Osteoblast (primary cell): ENCODE measurements around the gene IL7R. TPM values are rescaled to one million over a fixed set of nuclear protein-coding genes. Genes with fewer than 3 reads are reported as not detected.

ENCODE experiments used
- DNase-seq: peaks from one replicate; pipeline ENCODE4 v3.0.0; 2011; ENCODE audit warnings: low spot score, mixed read lengths; ENCODE audit not compliant: insufficient read length; ENCODE audit errors: missing footprints
- H2AFZ ChIP-seq: 2 replicates; pipeline ENCODE4 v1.6.0; 2011; ENCODE audit warnings: mild to moderate bottlenecking, low read length
- H3K27ac ChIP-seq: 2 replicates; pipeline ENCODE4 v1.5.1; 2011; ENCODE audit warnings: mild to moderate bottlenecking, low read depth, low read length, moderate library complexity
- H3K27me3 ChIP-seq: 2 replicates; pipeline ENCODE4 v1.6.0; 2012; ENCODE audit warnings: mild to moderate bottlenecking, control low read depth, inconsistent platforms, low read length, moderate library complexity; ENCODE audit not compliant: insufficient read depth
- H3K36me3 ChIP-seq: 2 replicates; pipeline ENCODE4 v1.5.1; 2011; ENCODE audit warnings: mild to moderate bottlenecking, low read length, control low read depth, moderate library complexity; ENCODE audit not compliant: insufficient read depth
- H3K4me1 ChIP-seq: 2 replicates; pipeline ENCODE4 v1.5.1; 2011; ENCODE audit warnings: mild to moderate bottlenecking, low read length, control low read depth, moderate library complexity; ENCODE audit not compliant: insufficient read depth
- H3K4me2 ChIP-seq: 2 replicates; pipeline ENCODE4 v1.6.0; 2011; ENCODE audit warnings: mild to moderate bottlenecking, low read length; ENCODE audit not compliant: insufficient read depth
- H3K4me3 ChIP-seq: fragments of 200-600 bp; sonication (generic); 3 replicates; pipeline ENCODE4 v1.5.1; 2012; ENCODE audit warnings: mild to moderate bottlenecking, low read length, inconsistent platforms; ENCODE audit not compliant: insufficient read depth
- H3K79me2 ChIP-seq: 2 replicates; pipeline ENCODE4 v1.6.0; 2012; ENCODE audit warnings: mild to moderate bottlenecking, low read length, control low read depth, inconsistent platforms; ENCODE audit not compliant: insufficient read depth
- H3K9me3 ChIP-seq: 2 replicates; pipeline ENCODE4 v1.5.1; 2011; ENCODE audit warnings: low read depth, low read length, control low read depth
- H4K20me1 ChIP-seq: 2 replicates; pipeline ENCODE4 v1.6.0; 2012; ENCODE audit warnings: mild to moderate bottlenecking, low read length, control low read depth; ENCODE audit not compliant: insufficient read depth
- CTCF ChIP-seq: IDR thresholded peaks from 2 replicates; pipeline ENCODE4 v1.5.1; 2011; ENCODE audit warnings: mild to moderate bottlenecking, low read depth, low read length, moderate library complexity; ENCODE audit errors: extremely low read depth
- small RNA-seq: library from RNA; depleted of rRNA; stranded (forward); fragments of <200 nt; gene quantifications from one replicate; pipeline ENCODE3, GENCODE V24; 2012
- total RNA-seq: library from RNA; depleted of rRNA; stranded (reverse); fragments of >200 nt; gene quantifications from 2 replicates; pipeline ENCODE4 v1.2.3, GENCODE V29; 2012

IL7R gene
- total RNA-seq, 1 donor, result 2.2 TPM

DNA sequence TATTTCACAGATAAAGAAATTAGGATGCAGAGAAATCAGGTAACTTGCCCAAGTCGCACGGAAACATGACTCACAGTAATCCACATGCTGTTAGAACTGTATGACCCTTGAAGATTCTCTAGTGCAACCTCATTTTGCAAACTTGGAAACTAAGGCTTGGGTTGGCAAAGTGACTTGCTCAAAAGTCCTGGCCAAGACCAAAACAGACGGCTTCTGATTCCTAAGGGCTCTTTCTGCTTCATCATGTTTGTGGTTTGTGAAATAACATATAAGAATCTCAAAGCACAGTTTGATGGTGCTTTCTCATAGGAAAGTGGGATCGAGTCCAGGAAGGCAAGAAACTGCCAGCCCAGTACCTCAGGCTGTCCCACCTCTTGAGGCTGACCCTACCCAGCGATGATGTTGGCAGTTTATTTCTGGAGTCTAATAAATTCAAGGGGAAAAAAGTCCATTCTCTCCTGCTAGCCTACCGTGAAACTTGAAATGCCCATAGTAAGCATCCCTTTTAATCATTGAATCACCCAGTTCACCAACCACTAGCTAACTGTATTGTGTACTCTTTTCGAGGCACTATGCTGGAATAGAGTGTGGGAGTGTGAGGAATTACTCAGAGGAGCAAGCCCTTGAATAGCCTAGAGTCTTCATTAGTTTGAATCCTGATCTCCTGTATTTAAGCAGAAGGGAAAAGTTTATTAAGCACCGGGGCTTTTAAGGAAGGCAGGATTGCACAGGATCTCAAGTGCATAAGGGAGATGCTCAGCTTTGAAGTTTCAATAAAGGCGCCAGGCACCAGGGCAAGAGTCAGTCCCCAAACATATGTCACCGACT lies 67.6 kb downstream of the IL7R start:
- Histone ChIP-seq H3K27ac (peak overlapping the region; percentile 82), H3K79me2 (no peaks in the 10 kb centered on the region), H3K27me3 (peaks cover 14% of the 10 kb centered on the region), H4K20me1 (no peaks in the 10 kb centered on the region), H3K4me2 (peak overlapping the region; percentile 89), H3K4me3 (peak overlapping the region; percentile 63), H3K9me3 (no peaks in the 10 kb centered on the region), H3K4me1 (peaks cover 30% of the 10 kb centered on the region), H3K36me3 (no peaks in the 10 kb centered on the region), H2AFZ (peak overlapping the region; percentile 90)
- peak; percentile 86 for DNase-seq
- TF ChIP-seq CTCF, result no peak

DNA sequence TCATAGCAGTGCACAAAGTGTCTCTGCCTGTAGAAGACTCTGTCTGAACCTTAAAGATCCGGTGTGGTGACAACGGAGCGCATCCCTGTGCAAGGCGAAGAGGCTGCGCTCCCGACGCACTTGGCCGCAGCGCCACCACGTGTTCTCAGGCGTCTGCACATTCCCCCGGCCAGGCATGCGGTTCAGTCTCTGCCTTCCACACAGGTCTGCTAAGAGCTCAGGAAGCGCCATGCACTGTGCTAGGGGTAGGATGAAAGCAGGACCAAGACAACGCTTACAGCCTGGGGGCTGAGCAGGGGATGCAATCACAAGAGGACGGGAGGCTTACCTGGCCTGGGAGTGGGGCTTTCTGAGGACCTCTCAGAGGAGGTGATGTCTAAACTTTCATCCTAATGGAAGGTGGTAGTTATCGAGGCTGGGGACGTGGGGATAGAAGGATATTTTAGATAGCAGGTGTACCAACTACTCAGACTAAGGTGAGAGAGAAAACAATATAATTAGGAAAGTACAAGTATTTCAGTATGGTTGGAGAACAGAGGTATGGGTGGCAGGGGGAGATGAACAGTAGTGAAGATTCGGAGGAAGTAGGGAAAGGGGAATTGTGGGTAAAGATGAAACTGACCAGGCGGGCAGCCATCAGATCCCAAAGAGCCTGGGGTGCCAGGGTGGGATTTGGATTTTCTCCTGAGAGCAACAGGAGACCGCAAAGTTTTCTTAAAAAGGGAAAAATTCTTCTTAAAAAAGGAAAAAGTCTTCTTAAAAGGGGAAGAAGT lies 68.4 kb downstream of the IL7R start:
- TF ChIP-seq CTCF, result peak; percentile 79
- Histone ChIP-seq H3K4me1 (peaks cover 25% of the 10 kb centered on the region), H3K27me3 (peaks cover 14% of the 10 kb centered on the region), H3K9me3 (no peaks in the 10 kb centered on the region), H3K27ac (peak overlapping the region; percentile 82), H2AFZ (peak overlapping the region; percentile 90), H4K20me1 (no peaks in the 10 kb centered on the region), H3K4me2 (peak overlapping the region; percentile 89), H3K4me3 (peak overlapping the region; percentile 63), H3K36me3 (no peaks in the 10 kb centered on the region), H3K79me2 (no peaks in the 10 kb centered on the region)
- peak; percentile 86 for DNase-seq

GRCh38 chr5:35926389-35927051 lies 69.8 kb downstream of the IL7R start:
- no peaks in the 10 kb centered on the region for H3K9me3 ChIP-seq
- no peaks in the 10 kb centered on the region for H3K36me3 ChIP-seq
- DNase-seq, result peak; percentile 68
- H2AFZ ChIP-seq, result peak overlapping the region; percentile 76
- H3K4me2 ChIP-seq, result peak overlapping the region; percentile 89
- no peaks in the 10 kb centered on the region for H3K79me2 ChIP-seq
- peak overlapping the region; percentile 60 for H3K4me3 ChIP-seq
- H4K20me1 ChIP-seq, result no peaks in the 10 kb centered on the region
- H3K4me1 ChIP-seq, result peaks cover 25% of the 10 kb centered on the region
- H3K27ac ChIP-seq, result no peak overlapping the region
- peak; percentile 84 for TF ChIP-seq CTCF
- H3K27me3 ChIP-seq, result peaks cover 15% of the 10 kb centered on the region

Small RNAs within 50 kb of the gene (small RNA-seq; reads per million reads assigned to genes)
- not detected for gene AC112204.1

Other genes with a start within 250 kb of the IL7R start
- gene SPEF2, start 239.0 kb upstream of the IL7R start, total RNA-seq, result 7.2 and 12.7 TPM in 2 replicates
- gene CAPSL, start 81.7 kb downstream of the IL7R start, total RNA-seq, result not detected in 2 replicates
- gene UGT3A1, start 134.5 kb downstream of the IL7R start, total RNA-seq, result not detected in 2 replicates
- under 0.01 TPM in 1 of 2 replicates, not detected in the other for gene UGT3A2, start 210.0 kb downstream of the IL7R start, total RNA-seq